Effector CD8-positive, alpha-beta T cell (primary cell): Measurements from ENCODE around the gene FREY1.
"Not testable (repeated sequence)": the region's sequence is repeated elsewhere in the genome, so short reads cannot be mapped to it uniquely, and the experiment has no call there.

Source experiments
- DNase-seq: peaks from one replicate; lab custom pipeline; 2025; lab: John Stamatoyannopoulos, UW

Gene FREY1

DNA sequence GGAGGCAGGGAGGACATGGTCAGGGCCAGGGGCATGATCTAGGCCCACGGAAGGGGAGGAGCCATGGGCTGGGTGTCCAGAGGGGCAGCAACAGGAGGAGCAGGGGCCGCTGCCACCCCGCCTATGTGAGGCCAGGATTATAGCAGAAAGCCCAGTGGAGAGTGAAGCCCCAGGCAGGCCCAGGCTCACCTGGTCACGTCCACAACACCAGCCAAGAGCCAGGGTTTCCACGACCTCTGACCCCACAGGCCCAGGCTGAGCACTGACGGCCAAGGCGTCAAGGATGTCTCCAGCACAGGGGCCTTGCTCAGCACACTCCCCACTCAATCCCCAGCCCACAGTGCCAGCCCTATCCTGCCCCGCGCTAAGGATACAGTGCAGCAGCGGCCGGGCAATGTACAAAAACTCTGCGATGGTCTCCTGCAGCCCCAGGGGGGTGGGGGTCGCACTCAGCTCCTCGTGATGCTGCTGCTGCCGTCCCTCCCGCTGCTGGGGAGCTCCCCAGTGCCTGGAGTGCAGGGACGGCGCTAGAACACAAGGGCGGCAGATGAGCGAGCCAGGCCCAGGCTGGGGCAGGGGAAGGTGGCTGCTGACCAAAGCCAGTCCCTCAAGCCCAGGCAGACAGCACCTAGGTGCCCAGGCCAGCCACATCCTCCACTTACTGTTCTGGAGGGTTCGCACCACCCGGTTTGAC is 7.0 kb upstream of the FREY1 start:
- DNase-seq = no peak

GRCh38 chr11:45913514-45913913 is 6.4 kb upstream of the FREY1 start:
- DNase-seq = no peak

DNA sequence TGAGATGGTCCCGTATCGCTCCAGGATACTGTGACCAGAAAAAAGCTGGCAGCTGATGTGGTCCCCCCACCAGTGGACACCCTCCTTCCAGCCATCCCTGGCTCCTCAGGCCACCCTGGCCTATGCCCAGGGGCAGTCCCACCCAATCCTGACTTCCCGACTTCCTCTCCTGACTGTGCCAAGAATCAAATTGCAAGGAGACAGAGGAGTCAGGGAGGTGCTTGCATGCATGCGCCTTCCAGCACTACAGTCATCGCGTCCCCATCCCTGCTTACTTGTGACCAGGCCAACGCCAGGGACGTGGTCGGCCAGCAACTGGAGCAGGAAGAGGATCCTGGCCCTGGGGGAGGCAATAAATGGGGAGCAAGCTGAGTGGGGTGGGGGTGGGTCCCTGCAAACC is 3.6 kb upstream of the FREY1 start:
- DNase-seq = no peak

DNA sequence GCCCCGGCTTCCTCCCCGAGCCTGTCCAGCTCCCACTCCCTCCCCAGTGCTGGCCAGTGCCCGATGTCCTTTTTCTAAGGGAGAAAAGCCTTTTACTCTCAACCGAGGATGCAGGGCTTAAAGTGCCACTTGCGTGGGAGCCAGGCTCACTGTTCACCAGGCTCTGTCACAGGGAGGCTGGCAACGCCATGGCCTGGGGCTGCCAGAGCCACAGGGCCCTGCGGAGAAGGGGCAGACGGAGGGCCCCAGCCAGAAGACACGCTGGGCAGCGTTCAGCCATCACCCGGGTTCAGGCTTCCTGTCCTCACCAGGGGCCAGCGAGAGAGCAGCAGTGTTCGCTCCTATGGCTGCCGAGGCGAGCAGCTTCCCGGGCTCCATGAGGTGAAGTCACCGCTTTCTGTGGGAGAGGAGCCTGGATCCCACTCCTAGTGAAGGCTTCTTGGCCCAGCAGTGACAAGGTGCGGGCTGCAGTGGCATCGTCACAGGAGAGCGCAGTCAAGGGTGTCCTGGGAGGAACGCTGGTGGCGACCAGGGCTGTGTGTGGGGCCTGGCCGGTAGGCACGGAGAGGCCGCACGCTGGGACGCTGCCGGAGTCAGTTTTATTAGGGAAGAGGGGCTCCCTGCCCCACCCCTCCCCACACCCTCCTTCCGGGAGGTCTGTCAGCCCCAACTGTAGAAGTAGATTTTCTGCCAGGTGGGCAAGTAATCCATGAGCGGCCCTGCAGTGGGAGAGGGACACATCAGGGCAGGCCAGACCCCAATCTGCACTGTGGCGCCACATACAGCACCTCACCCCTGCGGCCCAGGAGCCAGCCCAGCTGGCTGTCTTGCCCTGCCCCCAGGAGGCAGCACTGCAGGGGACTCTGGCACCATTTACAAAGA is 2.8 kb upstream of the FREY1 start:
- DNase-seq = no peak

GRCh38 chr11:45907911-45908370 is 870 bp upstream of the FREY1 start:
- no peak for DNase-seq

DNA sequence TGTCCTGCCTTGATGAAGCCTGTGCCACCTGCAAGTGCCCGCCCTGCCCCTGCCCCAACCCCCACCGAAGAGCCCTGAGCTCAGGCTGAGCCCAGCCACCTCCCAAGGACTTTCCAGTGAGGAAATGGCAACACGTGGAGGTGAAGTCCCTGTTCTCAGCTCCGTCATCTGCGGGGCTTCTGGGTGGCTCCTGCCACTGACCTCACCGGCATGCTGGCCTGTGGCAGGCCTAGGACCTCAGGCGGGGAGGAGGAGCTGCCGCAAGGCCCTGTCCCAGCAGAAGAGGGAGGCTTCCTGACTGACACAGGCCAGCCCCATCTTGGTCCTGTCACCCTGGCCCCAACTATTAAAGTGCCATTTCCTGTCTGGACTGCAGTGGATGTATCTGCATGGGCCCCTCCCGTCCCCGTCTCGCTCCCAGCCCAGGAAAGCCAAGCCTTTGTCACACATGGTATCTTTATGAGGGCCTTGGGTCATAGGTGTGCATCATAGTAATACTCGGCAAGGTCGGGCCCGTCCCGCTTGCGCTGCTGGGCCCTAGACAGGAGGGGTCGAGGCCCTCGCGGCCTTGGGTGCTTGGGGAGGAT is 882 bp downstream of the FREY1 start:
- no peak for DNase-seq

DNA sequence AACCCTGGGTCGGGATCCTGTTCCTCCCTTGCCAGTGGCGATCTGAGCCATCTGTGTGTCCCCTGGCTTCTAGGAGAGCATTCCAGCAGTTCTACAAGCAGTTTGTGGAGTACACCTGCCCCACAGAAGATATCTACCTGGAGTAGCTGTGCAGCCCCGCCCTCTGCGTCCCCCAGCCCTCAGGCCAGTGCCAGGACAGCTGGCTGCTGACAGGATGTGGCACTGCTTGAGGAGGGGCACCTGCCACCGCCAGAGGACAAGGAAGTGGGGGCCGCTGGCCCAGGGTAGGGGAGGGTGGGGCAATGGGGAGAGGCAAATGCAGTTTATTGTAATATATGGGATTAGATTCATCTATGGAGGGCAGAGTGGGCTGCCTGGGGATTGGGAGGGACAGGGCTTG is 1.5 kb downstream of the FREY1 start:
- not testable (repeated sequence) for DNase-seq

DNA sequence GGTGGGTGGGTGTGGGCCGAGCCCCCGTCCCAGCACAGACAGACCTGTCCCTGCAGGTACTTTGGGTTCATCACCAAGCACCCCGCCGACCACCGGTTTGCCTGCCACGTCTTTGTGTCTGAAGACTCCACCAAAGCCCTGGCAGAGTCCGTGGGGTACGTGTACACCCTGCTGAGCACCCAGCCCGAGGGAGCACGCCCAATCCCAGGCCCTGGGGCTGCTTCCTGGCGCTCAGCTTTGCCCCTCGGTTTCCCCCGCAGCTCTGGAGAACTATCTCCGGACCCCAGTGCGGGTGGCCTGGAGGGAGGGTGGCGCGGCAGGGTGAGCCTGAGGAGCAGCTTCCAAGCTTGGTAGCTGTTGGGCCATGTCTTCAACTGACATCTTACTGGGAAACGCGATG is 2.0 kb downstream of the FREY1 start:
- no peak for DNase-seq

DNA sequence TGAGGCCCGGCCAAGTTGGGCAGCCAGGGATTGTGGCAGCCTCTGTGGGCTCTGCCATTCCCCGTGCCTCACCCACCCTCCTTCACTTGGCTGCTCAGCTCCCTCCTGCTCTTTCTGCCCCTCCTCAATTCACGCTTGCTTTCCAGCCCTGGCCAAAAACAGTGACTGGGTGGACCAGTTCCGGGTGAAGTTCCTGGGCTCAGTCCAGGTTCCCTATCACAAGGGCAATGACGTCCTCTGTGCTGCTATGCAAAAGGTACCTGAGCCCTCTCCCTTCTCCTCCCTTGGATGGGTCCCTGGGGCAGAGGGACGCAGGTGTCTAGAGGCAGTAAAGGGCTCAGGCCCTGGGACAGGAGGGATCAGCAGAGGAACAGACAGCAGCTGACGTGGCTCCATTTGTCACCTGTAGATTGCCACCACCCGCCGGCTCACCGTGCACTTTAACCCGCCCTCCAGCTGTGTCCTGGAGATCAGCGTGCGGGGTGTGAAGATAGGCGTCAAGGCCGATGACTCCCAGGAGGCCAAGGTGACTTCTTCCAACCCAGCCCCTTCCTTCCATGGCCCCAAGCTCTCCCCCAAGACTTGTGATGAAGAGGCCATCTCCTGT is 2.7 kb downstream of the FREY1 start:
- DNase-seq = no peak

GRCh38 chr11:45902452-45903380 is 4.4 kb downstream of the FREY1 start:
- DNase-seq = no peak

GRCh38 chr11:45901626-45902025 is 5.4 kb downstream of the FREY1 start:
- no peak for DNase-seq

- DNase-seq = no peak
These were observed 6.0 kb downstream of the FREY1 start for GRCh38 chr11:45900916-45901617.

DNA sequence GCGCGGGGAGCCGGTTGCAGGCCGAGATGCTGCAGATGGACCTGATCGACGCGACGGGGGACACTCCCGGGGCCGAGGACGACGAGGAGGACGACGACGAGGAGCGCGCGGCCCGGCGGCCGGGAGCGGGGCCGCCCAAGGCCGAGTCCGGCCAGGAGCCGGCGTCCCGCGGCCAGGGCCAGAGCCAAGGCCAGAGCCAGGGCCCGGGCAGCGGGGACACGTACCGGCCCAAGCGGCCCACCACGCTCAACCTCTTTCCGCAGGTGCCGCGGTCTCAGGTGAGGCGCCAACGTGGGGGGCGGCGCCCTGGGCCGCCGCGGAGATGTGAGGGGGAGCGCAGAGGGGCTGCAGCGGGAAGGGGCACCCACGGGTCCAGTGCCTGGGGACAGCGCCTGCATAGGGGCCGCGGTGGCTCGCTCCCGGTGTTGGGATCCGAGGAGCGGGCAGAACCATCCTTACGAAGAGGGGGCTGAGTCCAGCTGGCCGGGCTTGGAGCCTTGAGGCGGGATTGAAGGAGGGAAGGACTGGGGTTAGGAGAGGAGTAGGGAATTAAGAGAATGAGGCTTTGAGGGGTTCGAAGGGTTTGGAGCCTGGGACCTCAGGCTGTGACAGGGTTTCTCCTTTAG is 6.8 kb downstream of the FREY1 start:
- not testable (repeated sequence) for DNase-seq

DNA sequence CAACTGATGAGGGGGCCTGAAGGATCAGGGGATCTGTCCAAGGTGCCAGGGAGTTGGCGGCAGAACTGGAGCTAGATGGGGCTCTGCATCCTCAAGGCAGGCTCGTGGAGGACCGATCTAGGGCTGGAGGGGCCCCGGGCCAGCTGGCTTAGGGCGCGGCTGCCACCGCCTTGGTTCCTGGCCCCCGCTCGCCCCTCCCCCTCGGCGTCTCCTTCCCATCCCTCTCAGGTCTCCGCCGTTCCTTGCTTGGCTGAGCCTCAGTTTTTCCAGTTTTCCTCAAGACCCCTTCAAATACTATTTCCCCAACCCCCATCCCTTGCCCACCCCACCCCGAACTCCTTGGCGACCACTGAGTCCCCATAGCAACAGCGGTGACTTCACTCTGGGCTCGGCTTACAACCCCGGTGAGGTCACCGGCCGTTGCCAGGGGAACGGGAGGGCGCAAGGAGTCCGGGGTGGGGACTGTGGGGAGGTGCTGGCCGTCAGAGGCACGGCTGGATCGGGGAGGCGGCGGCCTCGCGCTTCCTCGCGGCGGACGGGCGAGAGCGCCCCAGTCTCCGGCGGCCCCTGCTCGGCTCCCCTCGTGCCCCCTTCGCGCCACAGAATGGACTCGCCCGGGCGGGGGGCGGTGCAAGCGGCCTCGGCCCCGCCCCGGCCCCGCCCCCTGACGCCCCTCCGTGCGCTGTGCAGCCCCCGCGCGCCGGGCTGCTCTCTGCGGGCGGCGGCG is 7.5 kb downstream of the FREY1 start:
- peak; percentile 44 for DNase-seq

DNA sequence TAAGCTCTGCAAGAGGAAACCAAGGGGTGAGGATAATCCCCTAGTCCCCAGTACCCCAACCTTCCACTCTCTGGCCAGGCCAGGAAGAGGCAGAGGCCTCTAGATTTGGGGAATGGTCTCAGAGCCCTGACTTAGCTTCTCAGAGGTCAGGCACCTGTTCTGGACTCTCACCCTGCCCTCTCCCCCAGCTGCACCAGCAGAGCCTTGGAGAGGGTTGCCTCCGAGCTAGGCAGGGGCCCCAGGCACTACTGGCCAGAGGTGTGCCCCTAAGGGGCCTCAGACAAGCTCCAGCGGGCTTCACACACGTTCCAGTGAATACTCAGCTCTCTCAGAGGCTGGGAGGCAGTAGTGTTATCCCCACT is 8.0 kb downstream of the FREY1 start:
- DNase-seq = no peak

GRCh38 chr11:45897556-45897955 is 9.5 kb downstream of the FREY1 start:
- DNase-seq = no peak

- no peak for DNase-seq
These were observed 10.6 kb downstream of the FREY1 start for GRCh38 chr11:45896422-45896984.

GRCh38 chr11:45895553-45896259 is 11.4 kb downstream of the FREY1 start:
- no peak for DNase-seq
